GM21723 (cell line): ENCODE results near the gene MACC1.
"Not testable (repeated sequence)": the region's sequence is repeated elsewhere in the genome, so short reads cannot be mapped to it uniquely, and the experiment has no call there.

Source experiments
- ATAC-seq: cut with Tn5 transposase; IDR thresholded peaks from one replicate; pipeline ENCODE4 v1.9.1; 2021; ENCODE audit warnings: mild to moderate bottlenecking, moderate library complexity; ENCODE audit not compliant: unreplicated experiment

MACC1 gene

GRCh38 chr7:20133803-20134202 is 83.4 kb downstream of the MACC1 start:
- ATAC-seq = no peak

GRCh38 chr7:20132585-20132984 is 84.6 kb downstream of the MACC1 start:
- ATAC-seq = no peak

GRCh38 chr7:20131776-20132175 is 85.4 kb downstream of the MACC1 start:
- ATAC-seq = no peak

GRCh38 chr7:20129920-20130319 is 87.3 kb downstream of the MACC1 start:
- ATAC-seq = no peak

- no peak for ATAC-seq
Measured at GRCh38 chr7:20128001-20128400, 89.2 kb downstream of the MACC1 start.

- not testable (repeated sequence) for ATAC-seq
Measured at GRCh38 chr7:20126060-20126459, 91.1 kb downstream of the MACC1 start.

- not testable (repeated sequence) for ATAC-seq
Measured at GRCh38 chr7:20124087-20124486, 93.1 kb downstream of the MACC1 start.

- ATAC-seq = not testable (repeated sequence)
Measured at GRCh38 chr7:20122653-20123316, 94.4 kb downstream of the MACC1 start.

GRCh38 chr7:20122073-20122472 is 95.1 kb downstream of the MACC1 start:
- no peak for ATAC-seq

GRCh38 chr7:20121404-20121803 is 95.8 kb downstream of the MACC1 start:
- no peak for ATAC-seq

- ATAC-seq = not testable (repeated sequence)
Measured at GRCh38 chr7:20120611-20121168, 96.5 kb downstream of the MACC1 start.

GRCh38 chr7:20116869-20117268 is 100.3 kb downstream of the MACC1 start:
- no peak for ATAC-seq

- ATAC-seq = peak; percentile 87
Measured at GRCh38 chr7:20114468-20114867, 102.7 kb downstream of the MACC1 start.

GRCh38 chr7:20113427-20114027 is 103.7 kb downstream of the MACC1 start:
- peak; percentile 93 for ATAC-seq

- no peak for ATAC-seq
Measured at GRCh38 chr7:20112696-20113095, 104.5 kb downstream of the MACC1 start.

- no peak for ATAC-seq
Measured at GRCh38 chr7:20111821-20112542, 105.2 kb downstream of the MACC1 start.

GRCh38 chr7:20107582-20107981 is 109.6 kb downstream of the MACC1 start:
- no peak for ATAC-seq

GRCh38 chr7:20104696-20105095 is 112.5 kb downstream of the MACC1 start:
- ATAC-seq = no peak

GRCh38 chr7:20102982-20103381 is 114.2 kb downstream of the MACC1 start:
- no peak for ATAC-seq

- no peak for ATAC-seq
Measured at GRCh38 chr7:20095862-20096261, 121.3 kb downstream of the MACC1 start.

GRCh38 chr7:20095436-20095835 is 121.7 kb downstream of the MACC1 start:
- no peak for ATAC-seq

- no peak for ATAC-seq
Measured at GRCh38 chr7:20089431-20089830, 127.8 kb downstream of the MACC1 start.
